Embryonic facial prominence (tissue), 1 donor: ENCODE data around the gene THOP1.

Source experiments
- DNase-seq: peaks from one replicate; pipeline ENCODE4 v3.0.0-alpha.2; 2016; ENCODE audit errors: extremely low spot score

THOP1 gene

DNA sequence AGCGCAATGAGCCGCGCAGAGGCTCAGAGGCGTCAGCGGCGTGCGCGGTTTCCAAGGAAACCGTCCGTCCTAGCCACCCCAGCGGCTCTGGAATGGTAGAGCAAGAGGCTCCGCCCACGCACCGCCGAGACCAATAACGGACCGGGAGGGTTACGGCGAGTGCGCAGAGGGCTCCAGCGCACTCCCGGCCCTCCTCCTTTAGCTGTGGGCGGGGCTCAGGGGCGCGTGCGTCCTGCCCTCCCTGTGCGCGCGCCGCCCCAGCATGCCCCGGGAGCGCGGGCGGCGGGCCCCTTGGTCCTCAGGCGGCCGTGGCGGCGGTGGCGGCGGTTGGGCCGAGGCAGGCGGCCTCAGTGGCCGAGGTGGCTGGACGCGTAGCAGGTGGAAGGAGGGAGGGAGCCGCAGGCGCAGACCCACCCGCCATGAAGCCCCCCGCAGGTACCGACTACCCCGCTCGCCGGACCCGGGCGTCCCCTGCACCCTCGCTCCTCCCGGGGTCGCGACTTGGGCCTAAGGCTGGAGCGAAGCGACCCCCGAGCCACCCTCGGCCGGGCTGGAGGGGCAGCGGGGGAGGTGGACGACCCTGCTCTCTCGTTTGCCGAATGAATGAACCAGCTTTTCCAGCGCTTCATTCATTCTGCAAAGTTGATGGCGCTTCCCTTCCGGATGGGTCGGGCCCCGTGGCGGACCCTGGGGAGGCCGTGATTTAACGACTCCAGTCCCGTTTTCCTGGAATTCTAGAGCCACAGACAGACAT is at the start of gene THOP1:
Gene THOP1 (plus strand): TSS at position 260 of the 754 bp plus-strand sequence. CDS start 160 bp downstream, at position 420.
- peak; percentile 97 for DNase-seq

DNA sequence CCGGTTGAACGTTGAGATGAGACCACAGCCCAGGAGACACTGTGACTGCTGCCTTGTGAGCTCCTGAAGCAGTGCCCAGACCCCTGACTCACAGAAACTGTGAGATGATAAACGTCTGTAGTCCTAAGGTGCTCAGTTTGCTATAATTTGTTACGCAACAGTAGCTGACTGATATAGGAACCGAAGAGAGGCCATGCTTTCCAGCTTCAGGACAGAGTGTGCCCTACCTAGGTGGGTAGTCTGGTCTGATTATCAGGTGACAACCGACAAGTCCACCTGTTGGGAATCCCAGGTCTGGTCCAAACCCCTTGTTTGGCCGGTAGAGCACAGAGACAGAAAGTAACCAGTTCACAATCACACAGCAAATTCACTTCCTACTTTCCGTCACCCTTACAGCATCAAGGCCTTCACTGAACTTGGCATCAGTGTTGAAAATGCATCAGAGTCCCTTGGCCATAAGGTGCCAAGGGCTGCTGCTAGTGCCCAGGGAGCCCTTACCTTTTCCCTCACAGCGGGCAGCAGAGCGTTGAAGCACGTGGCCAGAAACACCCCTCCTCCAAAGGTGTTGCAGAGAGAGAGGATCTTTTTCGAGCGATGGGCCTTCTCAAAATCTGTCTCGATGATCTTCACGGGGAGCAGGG is 48.6 kb upstream of the THOP1 start:
- no peak for DNase-seq

DNA sequence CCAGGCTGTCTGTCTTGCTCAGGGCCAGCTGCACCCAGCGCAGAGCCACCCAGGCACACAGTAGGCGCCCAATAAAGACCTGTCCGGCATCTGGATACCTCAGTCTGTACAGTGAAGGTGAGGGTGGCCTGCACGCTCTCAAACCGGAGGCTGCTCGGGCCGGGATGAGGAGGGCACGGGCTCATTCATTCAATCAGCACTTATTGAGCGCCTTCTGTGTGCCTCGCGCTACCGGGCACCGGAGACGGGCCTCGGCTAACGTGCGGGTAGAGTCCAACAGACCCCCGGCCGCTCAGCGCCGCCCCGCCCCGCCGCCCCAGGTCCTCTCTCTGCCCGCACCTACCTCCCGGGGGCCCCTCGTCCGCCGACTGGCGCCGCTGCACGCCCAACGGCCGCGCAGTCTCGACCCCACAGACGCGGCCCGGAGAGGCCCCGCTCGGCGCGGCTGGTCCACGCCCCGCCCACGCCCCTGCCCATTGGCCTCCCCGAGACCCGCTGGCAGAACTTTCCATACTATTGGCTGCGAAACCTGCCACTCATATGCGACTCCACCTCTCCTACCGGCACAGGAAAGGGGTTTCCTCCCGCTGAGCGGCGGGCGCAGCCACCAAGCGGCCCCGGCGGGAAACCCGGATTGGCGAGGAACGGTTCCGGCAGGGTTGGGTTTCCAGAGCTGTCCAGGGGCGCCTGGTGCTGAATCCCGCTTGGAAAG is 45.5 kb upstream of the THOP1 start, which contains the start of gene SLC39A3:
Gene SLC39A3 (minus strand): TSS at position 416 of the 712 bp plus-strand sequence. CDS start 2,760 bp downstream, outside the sequence.
- peak; percentile 97 for DNase-seq

GRCh38 chr19:2740314-2740656 is 45.0 kb upstream of the THOP1 start:
- DNase-seq = no peak

DNA sequence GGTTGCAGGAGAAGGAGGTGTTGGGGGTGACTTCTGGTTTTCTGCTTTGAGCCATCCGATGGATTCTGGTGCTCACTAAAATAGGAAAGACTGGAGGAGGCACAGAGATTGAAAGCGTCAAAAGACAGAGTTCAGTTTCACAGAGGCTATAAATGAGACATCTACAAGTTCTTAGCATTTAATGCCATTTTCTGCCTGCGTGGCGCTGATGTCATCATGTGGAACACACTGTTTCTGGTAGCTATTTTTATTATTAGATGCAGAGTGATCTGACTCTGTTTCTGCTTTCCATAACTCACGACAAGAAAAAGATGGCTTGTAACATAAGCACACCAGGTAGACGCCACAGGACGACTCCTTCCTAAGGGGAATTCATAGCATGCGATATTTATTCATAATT is 42.2 kb upstream of the THOP1 start:
- no peak for DNase-seq

DNA sequence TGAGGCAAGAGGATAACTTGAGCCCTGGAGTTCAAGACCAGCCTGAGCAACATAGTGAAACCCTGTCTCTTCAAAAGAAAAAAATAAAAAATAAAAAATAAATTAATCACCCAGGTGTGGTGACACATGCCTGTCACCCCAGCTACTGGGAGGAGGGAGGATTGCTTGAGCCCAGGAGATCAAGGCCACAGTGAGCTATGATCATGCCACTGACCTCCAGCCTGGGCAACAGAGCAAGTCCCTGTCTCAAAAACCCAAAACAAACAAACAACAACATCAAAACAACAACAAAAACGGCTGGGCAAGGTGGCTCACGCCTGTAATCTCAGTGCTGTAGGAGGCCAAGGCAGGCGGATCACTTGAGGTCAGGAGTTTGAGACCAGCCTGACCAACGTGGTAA is 41.2 kb upstream of the THOP1 start:
- DNase-seq = no peak

DNA sequence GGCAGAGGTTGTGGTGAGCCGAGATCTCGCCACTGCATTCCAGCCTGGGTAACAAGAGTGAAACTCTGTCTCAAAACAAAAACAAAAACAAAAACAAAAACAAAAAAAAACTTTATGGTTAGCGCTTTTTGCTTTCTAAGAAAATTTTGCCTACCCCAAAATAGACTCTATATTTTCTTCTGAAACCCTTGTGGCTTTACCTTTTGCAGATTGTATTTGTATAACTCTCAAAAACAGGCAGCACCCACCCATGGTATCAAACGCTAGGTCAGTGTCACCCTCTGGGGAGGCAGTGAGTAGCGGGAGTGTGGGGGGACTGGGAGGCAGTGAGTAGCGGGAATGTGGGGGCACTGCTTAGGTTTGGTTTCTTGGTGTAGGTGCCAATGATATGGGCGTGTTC is 38.0 kb upstream of the THOP1 start:
- DNase-seq = no peak

- no peak for DNase-seq
Measured at GRCh38 chr19:2750808-2751437, 34.4 kb upstream of the THOP1 start.

DNA sequence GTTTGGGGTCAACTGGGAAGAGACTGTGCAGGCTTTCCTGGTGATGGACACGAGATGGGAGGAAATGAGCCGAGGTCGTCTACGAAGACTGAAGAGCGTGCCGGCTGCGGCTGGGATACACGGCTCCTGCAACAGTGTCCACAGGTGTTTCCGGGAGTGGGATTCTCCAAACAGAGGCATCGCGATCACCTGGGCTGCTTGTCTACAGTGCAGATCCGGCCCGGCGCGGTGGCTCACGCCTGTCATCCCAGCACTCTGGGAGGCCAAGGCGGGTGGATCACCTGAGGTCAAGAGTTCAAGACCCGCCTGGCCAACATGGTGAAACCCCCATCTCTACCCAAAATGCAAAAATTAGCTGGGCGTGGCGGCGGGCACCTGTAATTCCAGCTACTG is 33.9 kb upstream of the THOP1 start:
- DNase-seq = no peak

DNA sequence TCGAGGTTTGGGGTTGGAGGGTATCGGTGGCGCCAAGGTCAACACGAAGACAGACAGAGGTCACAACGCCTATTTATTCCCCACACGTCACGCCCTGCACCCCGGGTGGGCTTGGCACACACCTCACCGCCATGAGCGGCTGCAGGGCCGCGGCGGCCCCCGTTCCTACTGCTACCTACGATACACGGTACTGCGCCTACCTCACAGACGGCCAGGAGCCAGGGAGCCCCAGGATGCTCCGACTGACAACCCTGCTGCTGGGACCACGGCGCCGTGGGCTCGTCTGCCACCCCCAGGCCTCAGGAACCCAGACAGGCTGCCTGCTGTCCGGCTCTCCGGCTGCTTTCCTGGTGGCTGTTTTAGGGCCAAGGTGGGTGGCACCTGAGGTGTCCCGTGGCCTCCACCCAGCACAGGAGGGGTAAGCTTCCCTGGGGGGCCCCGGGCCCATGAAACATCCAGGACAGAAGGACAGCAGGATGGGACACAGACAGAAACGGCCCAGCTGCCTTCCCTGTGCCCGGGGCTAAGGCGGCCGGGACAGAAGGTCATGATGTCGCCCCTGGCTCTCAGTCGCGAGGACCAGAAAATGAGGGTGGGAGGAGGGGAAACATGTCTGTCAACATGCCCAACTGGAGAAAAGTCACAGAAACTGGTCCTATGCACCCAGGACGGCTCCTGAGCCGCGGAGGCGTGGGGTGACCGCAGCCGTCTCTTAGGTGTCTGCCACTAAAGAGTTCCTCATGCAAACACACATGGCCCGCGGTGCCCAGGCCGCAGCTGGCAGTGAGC is 30.4 kb upstream of the THOP1 start:
- DNase-seq = no peak

DNA sequence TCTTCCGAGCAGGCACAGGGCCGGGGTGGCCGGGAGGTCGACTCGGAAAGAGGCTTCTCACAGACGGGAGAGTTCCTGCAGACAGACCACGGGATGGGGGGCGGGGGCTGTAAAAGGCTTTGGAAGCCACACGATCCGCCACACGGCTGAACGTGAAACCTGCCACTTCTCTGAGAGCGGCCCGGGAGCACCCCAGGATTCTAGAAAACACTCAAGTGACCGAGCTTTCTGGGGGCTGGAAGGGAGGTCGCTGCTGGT is 29.9 kb upstream of the THOP1 start:
- DNase-seq = no peak

DNA sequence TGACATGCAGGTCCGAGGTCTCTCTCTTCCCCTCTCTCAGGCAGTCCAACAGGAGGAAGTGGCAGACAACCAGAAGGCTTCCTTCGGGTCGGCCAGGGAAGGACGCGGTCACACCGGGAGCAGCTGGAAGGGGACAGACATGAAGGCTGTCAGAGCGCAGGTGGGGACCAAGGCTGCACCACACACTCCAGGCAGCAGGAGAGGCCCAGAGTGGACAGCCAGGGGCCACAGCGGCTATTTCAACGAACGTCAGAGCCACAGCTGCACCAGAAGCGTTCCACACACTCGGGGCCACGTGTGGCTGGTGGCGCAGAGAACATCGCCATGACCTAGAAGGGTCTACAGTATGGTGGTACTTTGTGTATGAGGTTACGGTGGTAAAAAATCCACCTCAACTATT is 29.5 kb upstream of the THOP1 start:
- DNase-seq = no peak

- DNase-seq = no peak
Measured at GRCh38 chr19:2756477-2756876, 28.8 kb upstream of the THOP1 start.

GRCh38 chr19:2756921-2757881 is 28.1 kb upstream of the THOP1 start:
- DNase-seq = no peak

GRCh38 chr19:2758601-2759313 is 26.5 kb upstream of the THOP1 start:
- no peak for DNase-seq

- no peak for DNase-seq
Measured at GRCh38 chr19:2759362-2759761, 25.9 kb upstream of the THOP1 start.

GRCh38 chr19:2759965-2760364 is 25.3 kb upstream of the THOP1 start:
- DNase-seq = no peak

DNA sequence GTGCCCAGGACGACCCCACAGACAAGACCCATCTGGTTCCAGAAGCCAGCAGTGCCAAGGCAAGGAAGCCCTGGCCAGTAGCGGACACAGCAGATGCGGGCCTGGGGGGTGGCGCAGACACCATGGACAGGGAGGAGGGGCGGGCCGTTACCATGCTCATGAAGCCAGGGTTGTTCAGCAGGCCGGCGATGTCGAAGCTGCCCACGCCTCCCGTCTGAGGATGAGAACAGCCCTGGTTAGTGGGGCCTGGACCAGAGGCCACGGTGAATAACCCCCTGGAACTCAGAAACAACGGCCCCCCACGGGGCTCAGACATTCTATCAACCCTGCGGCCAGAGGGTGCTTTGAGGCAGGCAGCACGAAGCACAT is 24.0 kb upstream of the THOP1 start:
- no peak for DNase-seq

DNA sequence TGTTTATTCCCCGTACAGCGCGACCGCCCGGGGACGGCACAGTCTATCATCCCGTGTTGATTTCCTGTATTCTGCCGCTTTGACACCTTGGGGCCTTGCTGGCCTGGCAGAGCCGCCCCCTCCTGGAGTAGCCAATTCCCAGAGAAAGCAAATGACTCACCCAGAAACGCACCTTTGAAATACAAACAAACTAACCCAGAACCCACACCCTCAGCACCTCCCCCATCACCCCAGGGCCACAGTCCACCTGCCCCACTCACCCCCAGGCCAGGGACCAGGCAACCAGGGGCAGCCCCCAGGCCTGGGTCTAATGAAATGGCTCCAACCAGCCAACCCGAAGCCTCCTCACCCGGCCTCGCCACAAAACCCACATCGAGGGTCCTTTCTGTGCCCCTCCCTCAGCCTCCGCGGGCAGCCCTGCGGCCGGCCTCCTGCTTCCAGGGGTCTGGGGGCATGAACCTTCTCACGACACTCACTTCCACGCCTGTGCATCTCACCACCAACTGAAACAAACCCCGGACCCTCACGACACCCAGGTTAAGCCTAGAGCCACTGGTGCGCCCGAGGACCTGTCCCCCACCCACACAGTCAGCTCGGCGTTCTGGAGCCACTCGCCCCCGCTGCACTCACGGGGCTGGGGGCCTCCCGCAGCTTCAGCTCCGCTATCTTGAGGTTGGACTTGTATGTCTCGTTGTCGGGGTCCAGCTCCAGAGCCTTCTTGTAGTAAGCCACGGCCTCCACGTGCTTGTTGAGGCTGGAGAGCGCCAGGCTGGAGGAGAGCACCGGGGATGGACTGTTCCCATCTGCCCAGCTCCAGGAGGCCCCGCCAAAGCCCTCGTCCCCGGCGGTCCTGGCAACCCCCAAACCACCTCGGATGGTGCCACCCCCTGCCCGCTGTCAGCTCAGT is 23.2 kb upstream of the THOP1 start:
- DNase-seq = no peak
